Transverse colon (tissue), 4 donors: Measurements from ENCODE around the gene UNCX.

Experiments used
- EP300 ChIP-seq: sonication (generic); formaldehyde crosslinking; IDR thresholded peaks from one replicate; pipeline ENCODE4 v1.6.1; 2017; ENCODE audit warnings: antibody characterized with exemption, low read depth
- POLR2A ChIP-seq: fragments of 450-650 bp; IDR thresholded peaks from one replicate; pipeline ENCODE4 v1.6.1; 2016; ENCODE audit warnings: antibody characterized with exemption, mild to moderate bottlenecking, moderate library complexity
- POLR2AphosphoS5 ChIP-seq, 3 donors: sonication (generic); formaldehyde crosslinking; IDR thresholded peaks; one replicate each; pipeline ENCODE4 v1.6.1; 2016; ENCODE audit warnings: antibody characterized with exemption in 3 of 3
- TF ChIP-seq, protein P1 (sequence below), 5 experiments: fragments of 200-600 bp in 3 of 5; fragments of 450-650 bp in 2 of 5; sonication (generic) in 3 of 5; IDR thresholded peaks; 1 replicate in 2 of 5; 2 replicates in 3 of 5; pipeline ENCODE4 v1.5.1; 2016 to 2017; ENCODE audit warnings: antibody characterized with exemption in 5 of 5, inconsistent platforms in 3 of 5, mild to moderate bottlenecking in 2 of 5, moderate library complexity in 1 of 5

DNA sequence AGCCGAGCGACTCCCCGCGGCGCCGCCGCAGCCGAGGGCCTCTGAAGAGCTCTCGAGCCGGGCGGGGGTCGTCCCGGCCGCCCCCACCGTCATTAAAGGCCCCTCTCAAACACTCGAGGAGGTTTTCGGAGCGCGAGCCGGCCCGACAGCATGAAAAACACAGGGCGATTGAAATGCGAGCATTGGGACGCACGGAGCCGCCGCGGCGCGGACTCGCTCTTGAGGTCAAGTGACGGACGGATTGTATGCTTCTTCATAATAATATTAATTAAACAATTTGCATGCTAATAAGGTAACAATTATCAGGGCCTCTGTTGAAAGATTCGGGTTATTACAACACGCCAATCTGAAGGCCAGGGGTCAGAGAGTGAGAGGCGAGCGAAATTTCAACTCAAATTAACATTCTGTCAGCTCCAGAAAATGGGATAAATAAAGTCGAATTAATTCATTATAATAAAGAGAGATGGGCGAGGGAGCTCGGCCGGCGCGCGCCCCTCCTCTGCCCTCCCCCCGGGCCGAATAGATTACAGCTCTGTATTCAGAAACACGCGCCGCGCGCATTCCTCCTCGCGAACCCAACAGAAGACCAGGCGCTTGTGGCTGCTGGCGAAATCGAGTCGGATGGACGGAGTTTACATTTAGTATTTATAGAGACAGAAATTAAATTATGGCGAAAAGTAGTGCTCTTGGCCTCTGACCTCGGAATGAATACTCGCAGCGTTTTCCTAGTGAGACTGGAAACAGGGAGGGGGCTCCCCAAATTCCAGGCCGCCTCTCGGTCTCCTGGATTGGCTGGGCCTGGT lies 2.1 kb upstream of the UNCX start:
- TF ChIP-seq, protein P1, sequence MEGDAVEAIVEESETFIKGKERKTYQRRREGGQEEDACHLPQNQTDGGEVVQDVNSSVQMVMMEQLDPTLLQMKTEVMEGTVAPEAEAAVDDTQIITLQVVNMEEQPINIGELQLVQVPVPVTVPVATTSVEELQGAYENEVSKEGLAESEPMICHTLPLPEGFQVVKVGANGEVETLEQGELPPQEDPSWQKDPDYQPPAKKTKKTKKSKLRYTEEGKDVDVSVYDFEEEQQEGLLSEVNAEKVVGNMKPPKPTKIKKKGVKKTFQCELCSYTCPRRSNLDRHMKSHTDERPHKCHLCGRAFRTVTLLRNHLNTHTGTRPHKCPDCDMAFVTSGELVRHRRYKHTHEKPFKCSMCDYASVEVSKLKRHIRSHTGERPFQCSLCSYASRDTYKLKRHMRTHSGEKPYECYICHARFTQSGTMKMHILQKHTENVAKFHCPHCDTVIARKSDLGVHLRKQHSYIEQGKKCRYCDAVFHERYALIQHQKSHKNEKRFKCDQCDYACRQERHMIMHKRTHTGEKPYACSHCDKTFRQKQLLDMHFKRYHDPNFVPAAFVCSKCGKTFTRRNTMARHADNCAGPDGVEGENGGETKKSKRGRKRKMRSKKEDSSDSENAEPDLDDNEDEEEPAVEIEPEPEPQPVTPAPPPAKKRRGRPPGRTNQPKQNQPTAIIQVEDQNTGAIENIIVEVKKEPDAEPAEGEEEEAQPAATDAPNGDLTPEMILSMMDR (IDR thresholded peaks at IDR 0.05), result no peak
- no peak for TF ChIP-seq POLR2A
- TF ChIP-seq POLR2AphosphoS5 (IDR thresholded peaks at IDR 0.05), result no peak
- no peak for TF ChIP-seq EP300
